Measurements from ENCODE around the gene ZRSR2. TPM values are rescaled to one million over a fixed set of nuclear protein-coding genes. Genes with fewer than 3 reads are reported as not detected.

Gene ZRSR2
- total and polyA plus RNA-seq, 2 of the 13 experiments (the other 11 are each of a cell fraction or from before 2014, with no cell fraction given), result 3.6 to 4.9 TPM

- TF ChIP-seq ZNF761 (CRISPR knock-in tag; conservative IDR thresholded peaks at IDR 0.05), result no peak
Measured at GRCh38 chrX:15864023-15864422, 73.7 kb downstream of the ZRSR2 start (continued).

DNA sequence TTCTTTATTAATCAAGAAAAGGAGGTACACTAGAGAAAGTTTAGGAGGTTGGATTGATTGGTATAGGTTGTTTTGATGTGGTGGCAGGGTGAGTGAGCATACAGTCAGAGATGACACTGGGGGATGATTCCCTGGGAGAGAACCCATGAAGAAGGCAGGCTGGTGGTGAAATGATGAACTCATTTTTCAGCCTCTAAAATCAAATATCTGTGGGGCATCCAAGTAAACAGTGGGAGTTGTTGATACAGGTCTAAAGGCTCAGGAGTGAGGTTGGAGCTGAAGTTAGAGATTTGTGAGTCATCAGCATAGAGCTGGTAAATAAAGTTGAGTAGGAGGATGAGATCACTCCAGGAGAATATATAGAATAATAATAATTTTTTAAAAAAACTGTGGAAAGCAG, 74.3 kb downstream of the ZRSR2 start:
- in situ Hi-C loops (cut with HindIII; ENCODE audit: extremely low pct_ligation_motif_present, low pct_unique_long_range_greater_than_20kb), result no loop called here
- Histone ChIP-seq H3K9ac (ENCODE audit: insufficient read depth, low read depth, low read length) (no peak overlapping the region), H3K4me1 (ENCODE audit: insufficient read depth, low read length) (no peaks in the 10 kb centered on the region), H3K27me3 (ENCODE audit: control insufficient read depth in 1 of 2, insufficient read depth in 2 of 2, low read length in 2 of 2) (no peaks in the 10 kb centered on the region), H3K9me3 (ENCODE audit: low read length) (no peaks in the 10 kb centered on the region), H3K4me2 (ENCODE audit: low read depth, low read length) (no peak overlapping the region), H3K79me2 (ENCODE audit: insufficient read depth, low read length) (no peaks in the 10 kb centered on the region), H2AFZ (ENCODE audit: low read length) (no peak overlapping the region), H3K27ac (ENCODE audit: extremely low read length, insufficient read depth, low read length) (no peak overlapping the region), H4K20me1 (ENCODE audit: insufficient read depth, low read length) (no peaks in the 10 kb centered on the region), H3K36me3 (replicated peaks in 1 of 2; ENCODE audit: control insufficient read depth in 1 of 2, insufficient read depth in 2 of 2, low read length in 2 of 2) (no peaks in the 10 kb centered on the region), H3K4me3 (replicated peaks in 1 of 3; ENCODE audit: insufficient read depth in 1 of 3, low read depth in 2 of 3, low read length in 3 of 3) (no peak overlapping the region)
- ChIA-PET CTCF (ENCODE audit: low intra/inter-chr PET ratio, low total read pairs) (no interaction called here), POLR2A (no interaction called here)
- FAIRE-seq, result no peak
- TF ChIP-seq NFATC3 (CRISPR knock-in tag; IDR thresholded peaks at IDR 0.05), result no peak
- no peak for TF ChIP-seq RFXAP (CRISPR knock-in tag; IDR thresholded peaks at IDR 0.05; ENCODE audit: borderline replicate concordance)
- TF ChIP-seq SOX5 (CRISPR knock-in tag; IDR thresholded peaks at IDR 0.05; ENCODE audit: borderline replicate concordance), result no peak
- TF ChIP-seq ZSCAN29 (CRISPR knock-in tag; conservative IDR thresholded peaks at IDR 0.05), result no peak
- TF ChIP-seq CHD4 (IDR thresholded peaks at IDR 0.05; ENCODE audit: borderline replicate concordance, low read length), result no peak
- TF ChIP-seq ZNF703 (CRISPR knock-in tag; IDR thresholded peaks at IDR 0.05; ENCODE audit: borderline replicate concordance), result no peak
- TF ChIP-seq ZNF350 (CRISPR knock-in tag; IDR thresholded peaks at IDR 0.05; ENCODE audit: borderline replicate concordance, low read depth), result no peak
- no peak for TF ChIP-seq ZNF251 (CRISPR knock-in tag; IDR thresholded peaks at IDR 0.05)
- no peak for TF ChIP-seq SRSF4 (IDR thresholded peaks at IDR 0.05; ENCODE audit: low read depth, low read length, poor library complexity, severe bottlenecking)
- no peak for TF ChIP-seq MED1 (CRISPR knock-in tag; IDR thresholded peaks at IDR 0.05)
- no peak for TF ChIP-seq ZNF124 (CRISPR knock-in tag; IDR thresholded peaks at IDR 0.05)
- TF ChIP-seq ZNF382 (CRISPR knock-in tag; IDR thresholded peaks at IDR 0.05; ENCODE audit: borderline replicate concordance), result no peak
- no peak for TF ChIP-seq MLLT10 (CRISPR knock-in tag; IDR thresholded peaks at IDR 0.05)
- TF ChIP-seq USF2 (IDR thresholded peaks at IDR 0.05; ENCODE audit: low read depth, low read length), result no peak
- no peak for TF ChIP-seq USF2 (CRISPR knock-in tag; IDR thresholded peaks at IDR 0.05; ENCODE audit: borderline replicate concordance)
- no peak for TF ChIP-seq ZNF354B (CRISPR knock-in tag; IDR thresholded peaks at IDR 0.05)
- TF ChIP-seq, protein P1, sequence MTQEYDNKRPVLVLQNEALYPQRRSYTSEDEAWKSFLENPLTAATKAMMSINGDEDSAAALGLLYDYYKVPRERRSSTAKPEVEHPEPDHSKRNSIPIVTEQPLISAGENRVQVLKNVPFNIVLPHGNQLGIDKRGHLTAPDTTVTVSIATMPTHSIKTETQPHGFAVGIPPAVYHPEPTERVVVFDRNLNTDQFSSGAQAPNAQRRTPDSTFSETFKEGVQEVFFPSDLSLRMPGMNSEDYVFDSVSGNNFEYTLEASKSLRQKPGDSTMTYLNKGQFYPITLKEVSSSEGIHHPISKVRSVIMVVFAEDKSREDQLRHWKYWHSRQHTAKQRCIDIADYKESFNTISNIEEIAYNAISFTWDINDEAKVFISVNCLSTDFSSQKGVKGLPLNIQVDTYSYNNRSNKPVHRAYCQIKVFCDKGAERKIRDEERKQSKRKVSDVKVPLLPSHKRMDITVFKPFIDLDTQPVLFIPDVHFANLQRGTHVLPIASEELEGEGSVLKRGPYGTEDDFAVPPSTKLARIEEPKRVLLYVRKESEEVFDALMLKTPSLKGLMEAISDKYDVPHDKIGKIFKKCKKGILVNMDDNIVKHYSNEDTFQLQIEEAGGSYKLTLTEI (CRISPR knock-in tag; conservative IDR thresholded peaks at IDR 0.05), result no peak
- ATAC-seq, result no peak
- intact Hi-C loops (cut with micrococcal nuclease; ENCODE audit: unreplicated experiment), result no loop called here
- BruUV-seq (replicated peaks), result no TSS peak
- no peak for DNase-seq (ENCODE audit: low spot score)

Data from HepG2 (cell line).